ENCODE results near the gene FAM161A. TPM values are rescaled to one million over a fixed set of nuclear protein-coding genes. Genes with fewer than 3 reads are reported as not detected.
"Not testable (repeated sequence)": the region's sequence is repeated elsewhere in the genome, so short reads cannot be mapped to it uniquely, and the experiment has no call there.

Gene FAM161A
- total RNA-seq, 4 donors from 2014 or later = 1.2 to 2.8 (median 1.8) TPM

DNA sequence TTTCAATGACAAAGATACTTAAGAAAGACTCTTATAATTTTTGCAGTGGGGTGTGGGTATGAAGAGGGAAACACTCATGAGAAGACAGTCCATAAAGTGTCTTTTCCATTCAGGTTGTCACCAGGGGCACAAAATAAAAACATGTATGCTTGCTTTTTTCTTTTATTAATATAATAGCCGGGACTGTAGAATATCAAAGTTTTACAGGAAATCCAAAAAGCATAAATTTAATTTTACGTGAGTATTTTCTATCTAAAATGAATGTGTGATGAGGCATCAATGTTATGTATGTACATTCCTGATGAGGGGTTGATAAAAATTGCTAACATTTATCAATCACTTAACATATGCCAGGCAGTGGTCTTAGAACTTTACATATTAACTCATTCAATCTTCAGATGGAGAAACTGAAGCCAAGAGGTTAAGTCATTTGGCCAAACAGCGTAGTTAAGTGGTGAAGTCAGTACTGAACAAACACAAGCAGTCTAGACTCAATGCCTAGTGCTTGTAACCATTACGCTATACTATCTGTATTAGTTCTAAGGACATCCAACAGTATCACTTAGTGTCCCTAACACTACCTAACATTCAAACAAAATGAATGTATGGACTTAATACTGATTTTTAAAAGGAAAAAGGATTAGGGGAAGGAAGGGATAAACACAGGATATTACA, 23.8 kb upstream of the FAM161A start:
- in situ Hi-C loops (cut with MboI; ENCODE audit: low sequenced_read_pairs in 4 of 4) = loop anchor here in 2 of 4 donors (25.0 kb wide), 2 partner anchors 835 to 1115 kb away; partner anchors contain the start of genes EHBP1 (in 2 of the 2) and PAPOLG (in 1 of the 2)
- H3K36me3 ChIP-seq = peaks cover 6 to 99% of the 10 kb centered on the region in 2 donors

DNA sequence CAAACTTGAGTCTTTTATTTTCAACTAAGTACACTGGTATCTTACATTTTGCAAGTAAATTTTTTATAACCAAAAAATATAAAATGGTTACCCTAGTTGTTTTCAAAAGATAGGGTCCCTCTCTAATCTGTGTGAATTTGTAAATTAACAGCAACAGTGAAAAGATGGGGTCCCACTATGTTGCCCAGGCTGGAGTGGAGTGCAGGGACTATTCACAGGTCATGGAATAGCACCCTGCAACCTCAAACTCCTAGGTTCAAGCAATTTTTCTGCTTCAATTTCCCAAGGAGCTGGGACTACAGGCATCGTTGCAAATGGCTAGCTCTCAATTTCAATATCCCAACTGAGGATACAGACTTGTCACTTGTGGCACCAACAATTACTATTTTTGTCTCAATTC, 22.5 kb upstream of the FAM161A start:
- H3K27me3 ChIP-seq = no peaks in the 10 kb centered on the region
- intact Hi-C loops (cut with DNase I; ENCODE audit: low total_unique reads) = no loop called here
- H3K36me3 ChIP-seq = peaks cover 9 to 99% of the 10 kb centered on the region in 2 donors
- ATAC-seq (no peak), DNase-seq (no peak)
- TF ChIP-seq POLR2A (IDR thresholded peaks at IDR 0.05) = no peak
- TF ChIP-seq, protein P1, sequence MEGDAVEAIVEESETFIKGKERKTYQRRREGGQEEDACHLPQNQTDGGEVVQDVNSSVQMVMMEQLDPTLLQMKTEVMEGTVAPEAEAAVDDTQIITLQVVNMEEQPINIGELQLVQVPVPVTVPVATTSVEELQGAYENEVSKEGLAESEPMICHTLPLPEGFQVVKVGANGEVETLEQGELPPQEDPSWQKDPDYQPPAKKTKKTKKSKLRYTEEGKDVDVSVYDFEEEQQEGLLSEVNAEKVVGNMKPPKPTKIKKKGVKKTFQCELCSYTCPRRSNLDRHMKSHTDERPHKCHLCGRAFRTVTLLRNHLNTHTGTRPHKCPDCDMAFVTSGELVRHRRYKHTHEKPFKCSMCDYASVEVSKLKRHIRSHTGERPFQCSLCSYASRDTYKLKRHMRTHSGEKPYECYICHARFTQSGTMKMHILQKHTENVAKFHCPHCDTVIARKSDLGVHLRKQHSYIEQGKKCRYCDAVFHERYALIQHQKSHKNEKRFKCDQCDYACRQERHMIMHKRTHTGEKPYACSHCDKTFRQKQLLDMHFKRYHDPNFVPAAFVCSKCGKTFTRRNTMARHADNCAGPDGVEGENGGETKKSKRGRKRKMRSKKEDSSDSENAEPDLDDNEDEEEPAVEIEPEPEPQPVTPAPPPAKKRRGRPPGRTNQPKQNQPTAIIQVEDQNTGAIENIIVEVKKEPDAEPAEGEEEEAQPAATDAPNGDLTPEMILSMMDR (IDR thresholded peaks at IDR 0.05 in 4 of 5, conservative IDR thresholded peaks at IDR 0.05 in 1 of 5) = no peak
- H3K9me3 ChIP-seq = no peaks in the 10 kb centered on the region
- in situ Hi-C loops (cut with MboI; ENCODE audit: low sequenced_read_pairs in 4 of 4) = loop anchor here in 2 of 4 donors (25.0 kb wide), 2 partner anchors 836 to 1114 kb away; partner anchors contain the start of genes EHBP1 (in 2 of the 2) and PAPOLG (in 1 of the 2)
- no peak overlapping the region for H3K4me3 ChIP-seq
- no peak overlapping the region for H3K27ac ChIP-seq
- H3K4me1 ChIP-seq = no peaks in the 10 kb centered on the region

More for the DNA sequence above, 23.8 kb upstream of the FAM161A start:
- ATAC-seq (no peak), DNase-seq (no peak)
- TF ChIP-seq POLR2A (IDR thresholded peaks at IDR 0.05) = no peak
- TF ChIP-seq, protein P1 (IDR thresholded peaks at IDR 0.05 in 4 of 5, conservative IDR thresholded peaks at IDR 0.05 in 1 of 5) = no peak
- Histone ChIP-seq H3K27ac (no peak overlapping the region), H3K9me3 (no peaks in the 10 kb centered on the region), H3K4me3 (no peak overlapping the region), H3K4me1 (no peaks in the 10 kb centered on the region), H3K27me3 (no peaks in the 10 kb centered on the region)
- intact Hi-C loops (cut with DNase I; ENCODE audit: low total_unique reads) = no loop called here

DNA sequence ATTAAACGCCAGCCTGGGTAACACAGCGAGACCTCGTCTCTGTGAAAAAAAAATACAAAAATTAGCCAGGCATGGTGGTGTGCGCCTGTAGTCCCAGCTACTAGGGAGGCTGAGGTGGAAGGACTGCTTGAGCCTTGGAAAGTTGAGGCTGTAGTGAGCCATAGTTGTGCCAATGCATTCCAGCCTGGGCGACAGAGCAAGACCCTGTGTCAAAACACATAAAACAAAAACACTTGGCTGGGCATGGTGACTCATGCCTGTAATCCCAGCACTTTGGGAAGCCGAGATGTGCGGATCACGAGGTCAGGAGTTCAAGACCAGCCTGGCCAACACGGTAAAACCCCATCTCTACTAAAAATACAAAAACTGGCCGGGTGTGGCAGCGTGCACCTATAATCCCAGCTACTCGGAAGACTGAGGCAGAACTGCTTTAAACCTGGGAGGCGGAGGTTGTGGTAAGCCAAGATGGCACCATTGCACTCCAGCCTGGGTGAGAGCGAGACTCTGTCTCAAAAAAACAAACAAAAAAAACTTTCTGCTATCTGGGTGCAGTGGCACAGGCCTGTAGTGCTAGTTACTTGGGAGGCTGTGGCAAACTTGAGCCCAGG, 12.7 kb upstream of the FAM161A start:
- DNase-seq; H3K27me3 ChIP-seq; H3K4me3 ChIP-seq; ATAC-seq; in situ Hi-C loops (cut with MboI; ENCODE audit: low sequenced_read_pairs in 4 of 4); intact Hi-C loops (cut with DNase I; ENCODE audit: low total_unique reads); H3K4me1 ChIP-seq; H3K9me3 ChIP-seq; H3K27ac ChIP-seq: not testable (repeated sequence)
- peaks cover 0 to 75% of the 10 kb centered on the region in 2 donors for H3K36me3 ChIP-seq

DNA sequence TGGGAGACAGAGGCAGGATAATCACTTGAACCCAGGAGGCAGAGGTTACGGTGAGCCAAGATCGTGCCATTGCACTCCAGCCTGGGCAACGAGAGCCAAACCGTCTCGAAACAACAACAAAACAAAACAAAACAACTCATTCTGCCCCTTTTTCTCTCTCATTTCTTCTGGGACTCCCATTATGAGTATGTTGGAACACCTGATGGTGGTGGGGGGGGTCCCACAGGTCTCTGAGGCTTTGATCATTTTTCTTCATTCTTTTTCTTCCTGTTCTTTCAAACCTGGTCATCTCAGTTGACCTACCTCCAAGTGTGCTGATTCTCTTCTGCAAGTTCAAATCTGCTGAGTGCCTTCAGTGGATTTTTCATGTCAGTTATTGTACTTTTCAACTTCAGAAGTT, 8.2 kb upstream of the FAM161A start:
- no peak for DNase-seq
- no peak overlapping the region for H3K27ac ChIP-seq
- H3K4me1 ChIP-seq = no peaks in the 10 kb centered on the region
- H3K36me3 ChIP-seq = peaks cover 0 to 33% of the 10 kb centered on the region in 2 donors
- no peak overlapping the region for H3K4me3 ChIP-seq
- TF ChIP-seq, protein P1 (IDR thresholded peaks at IDR 0.05 in 4 of 5, conservative IDR thresholded peaks at IDR 0.05 in 1 of 5) = no peak
- no peak for TF ChIP-seq POLR2A (IDR thresholded peaks at IDR 0.05)
- intact Hi-C loops (cut with DNase I; ENCODE audit: low total_unique reads) = no loop called here
- H3K9me3 ChIP-seq = no peaks in the 10 kb centered on the region
- no peak for ATAC-seq
- no peaks in the 10 kb centered on the region for H3K27me3 ChIP-seq
- in situ Hi-C loops (cut with MboI; ENCODE audit: low sequenced_read_pairs in 4 of 4) = no loop called here

DNA sequence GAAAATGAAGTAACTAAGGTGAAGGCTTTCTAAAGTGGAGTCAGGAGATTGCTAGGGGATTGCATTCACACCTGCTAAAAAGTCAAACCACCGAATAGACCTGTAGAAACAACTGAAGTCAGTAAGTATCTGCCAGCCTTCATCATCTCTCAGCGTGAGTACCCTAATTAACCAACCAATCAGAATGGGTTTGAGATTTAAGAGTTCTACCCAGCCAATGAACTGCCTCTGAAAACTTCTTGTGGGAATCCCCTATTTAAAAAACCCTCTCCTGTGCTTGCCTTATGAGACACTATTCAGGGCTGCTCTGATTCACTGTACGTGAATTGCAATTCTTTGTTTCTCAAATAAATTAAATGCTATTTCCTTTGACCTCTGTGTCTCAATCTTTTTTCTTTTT, 3.4 kb upstream of the FAM161A start:
- H3K4me1 ChIP-seq = peaks cover 8 to 13% of the 10 kb centered on the region in 2 donors
- no peak for ATAC-seq
- in situ Hi-C loops (cut with MboI; ENCODE audit: low sequenced_read_pairs in 4 of 4) = no loop called here
- no peaks in the 10 kb centered on the region for H3K36me3 ChIP-seq
- no peak overlapping the region for H3K4me3 ChIP-seq
- H3K27ac ChIP-seq = no peak overlapping the region
- no peaks in the 10 kb centered on the region for H3K9me3 ChIP-seq
- no peak for TF ChIP-seq POLR2A (IDR thresholded peaks at IDR 0.05)
- TF ChIP-seq, protein P1 (IDR thresholded peaks at IDR 0.05 in 4 of 5, conservative IDR thresholded peaks at IDR 0.05 in 1 of 5) = no peak
- no peak for DNase-seq
- no peaks in the 10 kb centered on the region for H3K27me3 ChIP-seq
- intact Hi-C loops (cut with DNase I; ENCODE audit: low total_unique reads) = loop anchor here (10.0 kb wide), 2 partner anchors 162 to 812 kb away; no protein-coding TSS in a partner anchor
